Measurements from ENCODE around the gene DCTN2. TPM values are rescaled to one million over a fixed set of nuclear protein-coding genes. Genes with fewer than 3 reads are reported as not detected.

Gene DCTN2
- 210 and 230 TPM in 2 replicates for total RNA-seq
- polyA plus RNA-seq = 156 and 157 TPM in 2 replicates

DNA sequence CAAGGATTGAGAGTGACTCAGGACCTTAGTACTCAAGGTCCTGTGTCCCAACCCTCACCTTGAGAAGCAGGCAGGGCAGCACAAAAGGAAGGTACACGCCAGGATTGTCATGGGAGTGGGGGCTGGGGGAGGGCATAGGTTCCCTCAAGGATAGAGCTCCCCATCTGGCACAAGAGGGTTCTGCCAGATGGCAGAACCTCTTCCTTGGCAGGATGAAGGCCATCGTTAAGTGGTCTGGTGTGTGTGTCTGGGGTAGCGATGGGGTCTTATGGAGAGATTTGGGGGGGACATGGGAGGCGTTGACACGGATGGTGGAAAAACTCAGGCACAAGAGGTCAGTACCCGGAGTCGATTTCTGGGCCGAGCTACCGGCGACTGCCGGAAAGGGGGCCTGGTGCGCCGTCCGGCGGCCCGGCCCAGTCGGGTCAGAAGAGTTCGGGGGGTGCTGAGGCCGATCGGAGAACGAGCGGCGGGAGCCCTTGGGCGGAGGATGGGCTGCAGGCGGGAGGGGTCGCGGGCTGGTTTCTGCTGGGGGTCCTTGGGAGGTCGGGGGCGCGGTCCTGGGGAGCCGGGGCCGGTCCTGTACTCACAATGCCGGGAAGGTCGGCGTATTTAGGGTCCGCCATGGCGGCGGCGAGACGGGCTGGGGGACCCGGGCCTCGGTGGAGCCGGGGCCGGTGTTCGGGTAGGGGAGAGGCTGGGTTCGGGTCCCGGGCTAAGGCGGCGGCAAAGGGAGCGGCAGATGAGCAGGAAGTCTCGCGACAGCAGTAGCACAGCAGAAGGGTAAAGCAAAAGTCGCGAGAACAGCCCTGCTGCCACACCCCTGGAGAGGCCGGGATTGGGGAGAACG, at the start of gene DCTN2:
DCTN2 (minus strand) TSS at position 755 of the 850 bp plus-strand sequence; CDS start at position 626, 129 bp downstream.
- Histone ChIP-seq H3K9me3 (ENCODE audit: low read depth) (no peaks in the 10 kb centered on the region), H3K36me3 (peaks cover 2% of the 10 kb centered on the region), H3K27me3 (peaks cover 39% of the 10 kb centered on the region), H3K27ac (no peak within 1 kb of the TSS), H3K4me1 (ENCODE audit: low read depth) (no peaks in the 10 kb centered on the region), H3K4me3 (peak within 1 kb of the TSS; percentile 97)
- peak; percentile 97 to 98 for DNase-seq (ENCODE audit: low read depth in 1 of 2, low spot score in 1 of 2)
- peak; percentile 23 for TF ChIP-seq CTCF (IDR thresholded peaks at IDR 0.05; ENCODE audit: low read depth, low read length)

DNA sequence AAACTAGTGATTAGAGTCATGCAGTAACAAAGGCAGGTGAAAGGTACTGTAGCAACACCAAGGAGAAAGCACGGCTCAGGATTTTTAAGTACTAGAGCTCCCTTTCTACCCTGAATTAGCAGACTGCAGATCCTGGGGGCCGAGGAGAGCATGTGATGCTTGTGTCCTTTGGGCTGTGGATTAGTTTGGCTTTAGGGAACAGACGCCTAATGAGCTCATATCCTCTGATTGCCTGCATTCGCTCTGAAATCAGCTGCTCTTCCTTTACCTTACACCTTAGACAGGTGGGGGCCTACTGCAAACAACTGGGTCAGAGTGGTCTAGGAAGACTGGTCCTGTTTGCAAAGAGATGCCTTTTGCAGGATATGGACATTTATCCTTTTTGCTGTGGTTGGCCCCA, 46.2 kb upstream of the DCTN2 start:
- no peak overlapping the region for H3K4me3 ChIP-seq
- peaks cover 15% of the 10 kb centered on the region for H3K27me3 ChIP-seq
- no peak for TF ChIP-seq CTCF (IDR thresholded peaks at IDR 0.05; ENCODE audit: low read depth, low read length)
- H3K36me3 ChIP-seq = peaks cover 3% of the 10 kb centered on the region
- H3K4me1 ChIP-seq (ENCODE audit: low read depth) = no peaks in the 10 kb centered on the region
- DNase-seq (ENCODE audit: low read depth in 1 of 2, low spot score in 1 of 2) = no peak
- H3K9me3 ChIP-seq (ENCODE audit: low read depth) = no peaks in the 10 kb centered on the region
- H3K27ac ChIP-seq = no peak overlapping the region

DNA sequence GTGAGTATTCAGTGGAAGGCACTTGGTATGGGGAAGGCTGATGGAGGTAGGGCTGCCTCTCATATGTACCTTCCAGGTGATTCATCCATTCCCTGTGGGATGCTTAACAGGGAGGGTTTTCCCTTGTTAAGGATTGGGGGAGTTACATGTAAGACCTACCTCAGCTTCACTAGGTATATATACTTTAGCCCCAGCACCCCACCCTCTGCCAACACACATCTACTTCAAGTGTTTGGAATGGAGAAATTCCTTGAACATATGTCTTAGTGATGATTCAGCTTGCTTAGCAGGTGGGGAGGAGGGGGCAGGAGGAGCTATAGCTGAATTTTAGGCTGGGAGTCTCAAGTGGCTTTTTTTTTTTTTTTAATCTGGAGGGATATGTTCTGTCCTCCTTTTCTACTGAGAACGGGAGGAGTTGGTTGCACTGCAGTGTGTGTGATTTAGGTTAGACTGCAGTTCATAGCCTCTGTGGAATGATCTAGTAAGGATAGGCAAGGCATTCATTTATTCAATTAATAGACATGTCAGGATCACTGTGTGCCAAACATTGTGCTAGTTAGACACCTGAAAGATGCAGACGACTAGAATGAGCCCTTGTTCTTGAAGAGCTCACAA, 45.7 kb upstream of the DCTN2 start:
- no peaks in the 10 kb centered on the region for H3K9me3 ChIP-seq (ENCODE audit: low read depth)
- no peak overlapping the region for H3K27ac ChIP-seq
- peaks cover 20% of the 10 kb centered on the region for H3K27me3 ChIP-seq
- TF ChIP-seq CTCF (IDR thresholded peaks at IDR 0.05; ENCODE audit: low read depth, low read length) = no peak
- H3K4me3 ChIP-seq = no peak overlapping the region
- peaks cover 3% of the 10 kb centered on the region for H3K36me3 ChIP-seq
- DNase-seq (ENCODE audit: low read depth in 1 of 2, low spot score in 1 of 2) = no peak
- H3K4me1 ChIP-seq (ENCODE audit: low read depth) = no peaks in the 10 kb centered on the region

- no peak for TF ChIP-seq CTCF (IDR thresholded peaks at IDR 0.05; ENCODE audit: low read depth, low read length)
- no peak for DNase-seq (ENCODE audit: low read depth in 1 of 2, low spot score in 1 of 2)
- H3K4me3 ChIP-seq = peak overlapping the region; percentile 72
- H3K9me3 ChIP-seq (ENCODE audit: low read depth) = no peaks in the 10 kb centered on the region
- no peak overlapping the region for H3K27ac ChIP-seq
- H3K4me1 ChIP-seq (ENCODE audit: low read depth) = no peaks in the 10 kb centered on the region
- H3K36me3 ChIP-seq = peaks cover 3% of the 10 kb centered on the region
- peaks cover 28% of the 10 kb centered on the region for H3K27me3 ChIP-seq
Observed at GRCh38 chr12:57591782-57592325, 44.9 kb upstream of the DCTN2 start.

- no peaks in the 10 kb centered on the region for H3K9me3 ChIP-seq (ENCODE audit: low read depth)
- DNase-seq (ENCODE audit: low read depth in 1 of 2, low spot score in 1 of 2) = peak; percentile 50 to 87
- peaks cover 35% of the 10 kb centered on the region for H3K27me3 ChIP-seq
- H3K4me3 ChIP-seq = peak within 1 kb of the TSS; percentile 72
- no peaks in the 10 kb centered on the region for H3K4me1 ChIP-seq (ENCODE audit: low read depth)
- no peak for TF ChIP-seq CTCF (IDR thresholded peaks at IDR 0.05; ENCODE audit: low read depth, low read length)
- peaks cover 3% of the 10 kb centered on the region for H3K36me3 ChIP-seq
- no peak within 1 kb of the TSS for H3K27ac ChIP-seq
Observed at GRCh38 chr12:57590864-57591781, 44.1 kb upstream of the DCTN2 start, which contains the start of gene PIP4K2C. TSS of gene PIP4K2C (plus strand) at chr12:57591192. CDS start at chr12:57591290, 98 bp downstream.

Measured in cardiac muscle cell (in vitro differentiated cells and primary cell).